Epithelial cell of proximal tubule (primary cell): ENCODE measurements around the gene PTPRK. TPM values are rescaled to one million over a fixed set of nuclear protein-coding genes. Genes with fewer than 3 reads are reported as not detected.

Experiments used
- DNase-seq: peaks from one replicate; pipeline ENCODE4 v3.0.0-alpha.2; 2011; ENCODE audit warnings: low read depth
- H3K4me3 ChIP-seq: 2 replicates; pipeline ENCODE4 v1.5.1; 2011; ENCODE audit warnings: low read depth, mild to moderate bottlenecking, low read length
- CTCF ChIP-seq: conservative IDR thresholded peaks from 2 replicates; pipeline ENCODE4 v1.5.1; 2012; ENCODE audit warnings: low read depth, mild to moderate bottlenecking, low read length
- total RNA-seq: library from RNA; depleted of rRNA; stranded (reverse); fragments of >200 nt; gene quantifications from 2 replicates; pipeline ENCODE4 v1.2.3, GENCODE V29; 2015

Gene PTPRK
- total RNA-seq, 1 donor from 2014 or later = 42.5 TPM

- TF ChIP-seq CTCF = no peak
- no peak for DNase-seq
Observed at GRCh38 chr6:128131566-128131965, 388.8 kb downstream of the PTPRK start.

DNA sequence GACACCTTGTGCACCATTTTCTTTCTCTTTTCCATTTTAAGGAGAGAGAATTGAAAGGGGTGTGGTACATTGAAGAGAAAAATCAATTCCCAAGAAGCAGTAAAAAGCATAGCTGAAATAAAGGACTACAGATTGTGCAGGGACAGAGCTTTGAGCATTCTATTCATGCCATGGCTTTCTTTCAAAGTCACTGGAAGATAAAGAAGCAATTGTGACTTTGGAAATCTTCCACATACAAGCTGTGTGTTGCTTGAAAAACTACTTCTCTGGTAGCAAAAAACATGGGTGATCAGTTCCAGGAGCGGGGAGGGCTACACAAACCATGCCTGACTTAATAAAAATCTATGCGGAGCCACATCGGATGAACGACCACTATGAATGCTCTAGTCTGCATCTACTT is 389.4 kb downstream of the PTPRK start:
- H3K4me3 ChIP-seq = no peak overlapping the region
- no peak for TF ChIP-seq CTCF
- no peak for DNase-seq

More at GRCh38 chr6:128131566-128131965, 388.8 kb downstream of the PTPRK start:
- H3K4me3 ChIP-seq = no peak overlapping the region

- no peak for DNase-seq
- TF ChIP-seq CTCF = no peak
- no peak overlapping the region for H3K4me3 ChIP-seq
Observed at GRCh38 chr6:128129679-128130078, 390.7 kb downstream of the PTPRK start.

GRCh38 chr6:128127650-128128049 is 392.7 kb downstream of the PTPRK start:
- no peak overlapping the region for H3K4me3 ChIP-seq
- TF ChIP-seq CTCF = no peak

DNA sequence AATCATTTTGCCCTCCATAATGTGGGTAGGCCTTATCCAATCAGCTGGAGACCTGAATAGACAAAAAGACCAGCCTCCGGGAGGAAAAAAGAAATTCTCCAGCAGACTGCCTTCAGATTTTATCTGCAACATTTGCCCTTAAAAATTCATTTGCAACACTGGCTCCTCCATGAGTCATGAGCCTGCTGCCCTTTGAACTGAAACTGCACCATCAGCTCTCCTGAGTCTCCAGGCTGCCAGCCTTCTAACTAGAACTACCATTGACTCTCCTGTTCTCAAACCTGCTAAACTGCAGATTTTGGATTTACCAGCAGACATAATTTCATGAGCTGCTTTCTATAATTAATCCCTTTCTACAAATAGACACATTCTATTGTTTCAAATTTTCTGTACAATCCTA is 395.7 kb downstream of the PTPRK start:
- DNase-seq = no peak

More at GRCh38 chr6:128127650-128128049, 392.7 kb downstream of the PTPRK start:
- no peak for DNase-seq

DNA sequence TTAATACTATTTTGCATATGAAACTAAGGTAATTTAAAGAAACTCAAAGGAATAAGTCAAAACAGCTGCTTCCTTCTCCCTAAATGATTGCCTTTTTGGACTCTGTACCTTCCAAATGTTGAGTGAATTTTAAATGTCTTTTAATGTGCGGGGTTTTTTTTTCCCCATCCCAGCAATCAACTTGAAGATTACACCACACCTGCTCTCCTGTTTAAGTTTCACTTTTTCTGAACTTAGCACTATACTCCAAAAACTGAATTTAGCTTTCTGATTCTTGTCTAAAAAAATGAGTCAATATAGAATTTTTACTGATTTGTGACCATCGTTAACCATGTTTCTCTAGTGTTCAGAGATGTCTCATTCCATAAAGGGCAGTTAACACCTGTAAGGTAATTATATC is 398.8 kb downstream of the PTPRK start:
- no peak for DNase-seq
- TF ChIP-seq CTCF = no peak
- H3K4me3 ChIP-seq = no peak overlapping the region

More for the DNA sequence above, 395.7 kb downstream of the PTPRK start:
- TF ChIP-seq CTCF = no peak
- no peak overlapping the region for H3K4me3 ChIP-seq

DNA sequence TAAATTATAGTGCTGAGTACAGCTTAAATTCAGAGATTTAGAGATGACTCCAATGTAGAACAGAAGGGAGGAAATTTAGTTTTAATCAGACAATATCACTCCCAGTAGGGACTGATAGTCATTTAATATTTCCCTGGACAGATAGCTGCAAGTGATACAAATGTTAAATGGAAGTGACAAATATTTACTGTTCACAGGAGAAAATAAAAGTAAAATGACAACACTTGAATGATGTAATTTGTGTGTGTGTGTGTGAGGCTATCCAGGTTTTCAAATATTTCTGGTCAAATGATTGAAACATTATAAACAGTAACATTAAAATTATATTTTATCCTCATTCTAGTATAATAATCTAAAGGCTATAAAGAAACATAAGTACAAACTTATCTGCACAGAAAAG is 399.2 kb downstream of the PTPRK start:
- TF ChIP-seq CTCF = no peak
- no peak overlapping the region for H3K4me3 ChIP-seq
- no peak for DNase-seq
